IMR-90 (cell line): ENCODE results near the gene ROM1. TPM values are rescaled to one million over a fixed set of nuclear protein-coding genes. Genes with fewer than 3 reads are reported as not detected.
A peak's percentile ranks its signal among the peaks of the same experiment; 100 is the strongest.
"Not testable (repeated sequence)": the region's sequence is repeated elsewhere in the genome, so short reads cannot be mapped to it uniquely, and the experiment has no call there.

Experiments
- ATAC-seq: fragments of 200-7000 bp; cut with Tn5 transposase; 2 replicates; pipeline ENCODE4 v1.9.1; 2020; ENCODE audit warnings: low read depth, mild to moderate bottlenecking, moderate library complexity
- BruUV-seq: library from RNA; stranded (reverse); fragments of 400-500 nt; replicated peaks from 2 replicates; lab custom pipeline; 2021; lab: Mats Ljungman, UMichigan
- CTCF ChIA-PET: fragments of 300-600 bp; formaldehyde crosslinking; extraction: SDS; loops from one replicate; lab custom pipeline; 2021; ENCODE audit warnings: antibody characterized with exemption; lab: Yijun Ruan, JAX
- POLR2A ChIA-PET: fragments of 300-600 bp; sonication (Branson Sonifier 250); formaldehyde crosslinking; loops from one replicate; lab custom pipeline; 2022; ENCODE audit warnings: antibody characterized with exemption; ENCODE audit not compliant: unreplicated experiment; lab: Charles Lee
- DNase-seq: peaks from one replicate; pipeline ENCODE4 v3.0.0; 2013
- H2AFZ ChIP-seq: replicated peaks from 2 replicates; pipeline ENCODE3; 2013; ENCODE audit warnings: low read length, mild to moderate bottlenecking; ENCODE audit not compliant: poor library complexity
- H2AK5ac ChIP-seq: 2 replicates; pipeline ENCODE4 v1.6.1; 2013; ENCODE audit warnings: low read depth, low read length, inconsistent platforms
- H2AK9ac ChIP-seq: replicated peaks from 2 replicates; pipeline ENCODE3; 2013; ENCODE audit warnings: mild to moderate bottlenecking, low read depth, low read length, moderate library complexity; ENCODE audit not compliant: poor library complexity
- H2BK120ac ChIP-seq: 2 replicates; pipeline ENCODE4 v1.6.1; 2013; ENCODE audit warnings: low read depth, low read length, inconsistent platforms
- H2BK15ac ChIP-seq: 3 replicates; pipeline ENCODE4 v1.6.1; 2013; ENCODE audit warnings: low read depth, low read length, inconsistent platforms
- H2BK20ac ChIP-seq: 2 replicates; pipeline ENCODE4 v1.6.1; 2013; ENCODE audit warnings: low read depth, mild to moderate bottlenecking, inconsistent platforms, low read length, moderate library complexity
- H2BK5ac ChIP-seq: 2 replicates; pipeline ENCODE4 v1.6.1; 2013; ENCODE audit warnings: mild to moderate bottlenecking, low read depth, low read length, inconsistent platforms; ENCODE audit not compliant: poor library complexity, severe bottlenecking
- H3K14ac ChIP-seq: replicated peaks from 2 replicates; pipeline ENCODE4 v1.6.1; 2013; ENCODE audit warnings: low read depth, low read length, inconsistent platforms
- H3K18ac ChIP-seq: 2 replicates; pipeline ENCODE4 v1.6.1; 2013; ENCODE audit warnings: low read depth, low read length, control low read depth
- H3K23ac ChIP-seq: 2 replicates; pipeline ENCODE4 v1.6.1; 2013; ENCODE audit warnings: low read depth, low read length, inconsistent platforms
- H3K27ac ChIP-seq: 2 replicates; pipeline ENCODE4 v1.5.1; 2013; ENCODE audit warnings: mild to moderate bottlenecking, control low read depth, low read length; ENCODE audit not compliant: insufficient read depth
- H3K27me3 ChIP-seq: 2 replicates; pipeline ENCODE4 v1.6.1; 2013; ENCODE audit warnings: low read length; ENCODE audit not compliant: control insufficient read depth, insufficient read depth
- H3K36me3 ChIP-seq: 2 replicates; pipeline ENCODE4 v1.6.1; 2013; ENCODE audit warnings: low read length, mixed read lengths; ENCODE audit not compliant: control insufficient read depth, insufficient read depth
- H3K4ac ChIP-seq: 2 replicates; pipeline ENCODE4 v1.6.1; 2013; ENCODE audit warnings: low read depth, low read length, inconsistent platforms
- H3K4me1 ChIP-seq: 2 replicates; pipeline ENCODE4 v1.6.1; 2013; ENCODE audit warnings: low read length, mixed read lengths; ENCODE audit not compliant: control insufficient read depth, insufficient read depth
- H3K4me2 ChIP-seq: 2 replicates; pipeline ENCODE4 v1.6.1; 2013; ENCODE audit warnings: low read depth, mild to moderate bottlenecking, control low read depth, low read length, moderate library complexity
- H3K4me3 ChIP-seq: 2 replicates; pipeline ENCODE4 v1.5.1; 2013; ENCODE audit warnings: low read depth, mild to moderate bottlenecking, control low read depth, low read length, moderate library complexity; ENCODE audit not compliant: insufficient read depth
- H3K56ac ChIP-seq: 2 replicates; pipeline ENCODE4 v1.6.1; 2013; ENCODE audit warnings: low read length, inconsistent platforms; ENCODE audit not compliant: insufficient read depth; ENCODE audit errors: extremely low read depth
- H3K79me1 ChIP-seq, 2 experiments: 2 replicates each; pipeline ENCODE4 v1.6.1; 2013; ENCODE audit warnings: low read length in 2 of 2, inconsistent platforms in 1 of 2, low read depth in 1 of 2
- H3K9ac ChIP-seq: 2 replicates; pipeline ENCODE4 v1.6.1; 2013; ENCODE audit warnings: low read depth, low read length, control low read depth
- H3K9me1 ChIP-seq: 2 replicates; pipeline ENCODE4 v1.6.1; 2013; ENCODE audit warnings: low read length, inconsistent platforms; ENCODE audit not compliant: insufficient read depth
- H3K9me3 ChIP-seq: 2 replicates; pipeline ENCODE4 v1.6.1; 2013; ENCODE audit warnings: low read length; ENCODE audit not compliant: control insufficient read depth, insufficient read depth
- H4K20me1 ChIP-seq: 2 replicates; pipeline ENCODE4 v1.6.1; 2013; ENCODE audit warnings: low read length, inconsistent platforms; ENCODE audit not compliant: insufficient read depth
- H4K5ac ChIP-seq: 2 replicates; pipeline ENCODE4 v1.6.1; 2013; ENCODE audit warnings: mild to moderate bottlenecking, low read depth, low read length, control low read depth
- H4K8ac ChIP-seq, 2 experiments: 2 replicates each; pipeline ENCODE4 v1.6.1; 2013; ENCODE audit warnings: low read depth in 2 of 2, low read length in 2 of 2, control low read depth in 1 of 2, inconsistent platforms in 1 of 2
- H4K91ac ChIP-seq: 2 replicates; pipeline ENCODE4 v1.6.1; 2013; ENCODE audit warnings: low read depth, low read length, inconsistent platforms; ENCODE audit not compliant: insufficient read depth
- WGBS, 2 experiments: methylation state at CpG; one replicate each; pipeline versions ENCODE4 v1.1.5 to v1.1.7; 2013; ENCODE audit warnings: missing lambda C conversion rate in 2 of 2; ENCODE audit not compliant: insufficient read length in 1 of 2; ENCODE audit errors: extremely low coverage in 2 of 2; 5-methylcytosine and 5-hydroxymethylcytosine counted together
- dilution Hi-C: fragments of 300-500 bp; cut with HindIII; formaldehyde crosslinking; loops from one replicate; pipeline ENCODE4 v1.14.3; 2018; ENCODE audit warnings: low sequenced_read_pairs; ENCODE audit not compliant: unreplicated experiment
- in situ Hi-C: fragments of 300-500 bp; cut with MboI; formaldehyde crosslinking; loops from 3 replicates; pipeline ENCODE4 v1.14.3; 2019; ENCODE audit warnings: low sequenced_read_pairs, inconsistent platforms, mixed read lengths
- intact Hi-C: fragments of 100-400 bp; cut with micrococcal nuclease; formaldehyde crosslinking; loops from 2 replicates; pipeline ENCODE4 v1.10.0; 2022
- polyA plus RNA-seq, 3 experiments: library from polyadenylated mRNA; depleted of rRNA; stranded (reverse); fragments of >200 nt; gene quantifications; 2 replicates each; pipeline ENCODE4 v1.2.3, GENCODE V29; 2012; ENCODE audit warnings: low replicate concordance in 1 of 3
- total RNA-seq: library from RNA; depleted of rRNA; stranded (reverse); fragments of >200 nt; gene quantifications from 2 replicates; pipeline ENCODE4 v1.2.3, GENCODE V29; 2012

ROM1 gene
- total and polyA plus RNA-seq, 2 of the 4 experiments (the other 2 are of a cell fraction): 2.2 to 2.5 TPM

- POLR2A ChIA-PET: interaction anchor here (0.5 kb wide), 1 partner anchor 147 kb away, joined by 6 read pairs; no protein-coding TSS in a partner anchor
- BruUV-seq, intact Hi-C loops: not testable (repeated sequence)
Observed at GRCh38 chr11:62570903-62571302, 42.2 kb upstream of the ROM1 start.

GRCh38 chr11:62571493-62571892 lies 41.6 kb upstream of the ROM1 start:
- ATAC-seq, H3K4ac ChIP-seq, H2AFZ ChIP-seq, H2BK120ac ChIP-seq, POLR2A ChIA-PET, DNase-seq, H2BK20ac ChIP-seq, intact Hi-C loops, H3K14ac ChIP-seq, H3K23ac ChIP-seq, H3K4me2 ChIP-seq, H3K9me1 ChIP-seq, H3K9me3 ChIP-seq, in situ Hi-C loops, H3K27ac ChIP-seq, H4K5ac ChIP-seq, H2BK15ac ChIP-seq, H3K4me3 ChIP-seq, H3K9ac ChIP-seq, H3K18ac ChIP-seq, H2BK5ac ChIP-seq, H2AK5ac ChIP-seq, H3K56ac ChIP-seq, H4K91ac ChIP-seq, dilution Hi-C loops, H3K27me3 ChIP-seq, H4K8ac ChIP-seq: not testable (repeated sequence)
- peaks cover 18 to 75% of the 10 kb centered on the region in 2 experiments for H3K79me1 ChIP-seq
- peaks cover 52% of the 10 kb centered on the region for H3K36me3 ChIP-seq
- peaks cover 12% of the 10 kb centered on the region for H3K4me1 ChIP-seq
- peak overlapping the region; percentile 74 for H2AK9ac ChIP-seq
- WGBS, 2 experiments: 100% methylated on average over 1 of the region's 5 CpGs; no CpG with 5 or more reads in 1 of the 2 experiments
- peaks cover 54% of the 10 kb centered on the region for H4K20me1 ChIP-seq
- CTCF ChIA-PET: interaction anchor here (1.8 kb wide), 1 partner anchor 11 kb away, joined by 6 read pairs; no protein-coding TSS in a partner anchor
- TSS peak; percentile 45 for BruUV-seq

More at GRCh38 chr11:62570903-62571302, 42.2 kb upstream of the ROM1 start:
- dilution Hi-C loops, ATAC-seq, H4K5ac ChIP-seq, H3K18ac ChIP-seq, H2BK120ac ChIP-seq, H3K4me2 ChIP-seq, H3K27me3 ChIP-seq, H3K9ac ChIP-seq, H3K9me3 ChIP-seq, H3K4me3 ChIP-seq, H4K8ac ChIP-seq, H3K4ac ChIP-seq, H2BK5ac ChIP-seq, in situ Hi-C loops, H3K27ac ChIP-seq, H3K56ac ChIP-seq, H4K91ac ChIP-seq, H2AFZ ChIP-seq, H2AK5ac ChIP-seq, H2AK9ac ChIP-seq, H2BK20ac ChIP-seq, DNase-seq, H2BK15ac ChIP-seq, H3K14ac ChIP-seq, H3K9me1 ChIP-seq: not testable (repeated sequence)
- H4K20me1 ChIP-seq: peaks cover 60% of the 10 kb centered on the region
- peaks cover 18 to 74% of the 10 kb centered on the region in 2 experiments for H3K79me1 ChIP-seq
- CTCF ChIA-PET: interaction anchor here (1.8 kb wide), 1 partner anchor 11 kb away, joined by 6 read pairs; no protein-coding TSS in a partner anchor
- H3K4me1 ChIP-seq: peaks cover 12% of the 10 kb centered on the region
- H3K36me3 ChIP-seq: peaks cover 51% of the 10 kb centered on the region
- WGBS, 2 experiments: 100% methylated on average over 2 of the region's 5 CpGs; no CpG with 5 or more reads in 1 of the 2 experiments
- H3K23ac ChIP-seq: peak overlapping the region; percentile 83; the same call in 1 of the 2 replicates
